Suprapubic skin (tissue), 4 donors: Measurements from ENCODE around the gene PPP1R2B.

Experiments used
- EP300 ChIP-seq: sonication (generic); formaldehyde crosslinking; IDR thresholded peaks from one replicate; pipeline ENCODE4 v1.6.1; 2017; ENCODE audit warnings: antibody characterized with exemption
- POLR2A ChIP-seq, 2 donors: fragments of 450-650 bp; IDR thresholded peaks; one replicate each; pipeline ENCODE4 v1.6.1; 2017; ENCODE audit warnings: antibody characterized with exemption in 2 of 2, mild to moderate bottlenecking in 2 of 2, moderate library complexity in 2 of 2
- POLR2AphosphoS5 ChIP-seq, 3 donors: sonication (generic); formaldehyde crosslinking; IDR thresholded peaks; one replicate each; pipeline ENCODE4 v1.6.1; 2017; ENCODE audit warnings: antibody characterized with exemption in 3 of 3
- TF ChIP-seq, protein P1 (sequence below), 2 donors: fragments of 200-600 bp in 1 of 2; fragments of 450-650 bp in 1 of 2; sonication (generic) in 1 of 2; IDR thresholded peaks; one replicate each; pipeline ENCODE4 v1.5.1; 2016 to 2019; ENCODE audit warnings: antibody characterized with exemption in 2 of 2, mild to moderate bottlenecking in 1 of 2, moderate library complexity in 1 of 2

DNA sequence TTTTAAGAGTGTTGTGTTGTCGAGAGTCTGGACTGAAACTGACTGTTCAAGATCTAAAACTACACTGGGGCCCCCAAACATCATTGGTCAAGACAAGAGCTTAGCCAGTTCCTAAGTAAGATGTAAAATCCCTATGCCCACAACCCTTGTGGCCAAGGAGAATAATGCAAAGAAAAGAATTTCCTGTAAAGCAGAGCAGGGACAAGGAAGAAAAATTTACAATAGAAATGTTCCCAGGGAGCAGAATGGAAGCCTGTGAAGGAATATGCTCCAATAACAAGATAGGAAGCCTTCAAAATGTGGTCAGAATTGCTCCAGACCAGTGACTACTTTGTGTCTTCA is 20.4 kb downstream of the PPP1R2B start:
- TF ChIP-seq, protein P1, sequence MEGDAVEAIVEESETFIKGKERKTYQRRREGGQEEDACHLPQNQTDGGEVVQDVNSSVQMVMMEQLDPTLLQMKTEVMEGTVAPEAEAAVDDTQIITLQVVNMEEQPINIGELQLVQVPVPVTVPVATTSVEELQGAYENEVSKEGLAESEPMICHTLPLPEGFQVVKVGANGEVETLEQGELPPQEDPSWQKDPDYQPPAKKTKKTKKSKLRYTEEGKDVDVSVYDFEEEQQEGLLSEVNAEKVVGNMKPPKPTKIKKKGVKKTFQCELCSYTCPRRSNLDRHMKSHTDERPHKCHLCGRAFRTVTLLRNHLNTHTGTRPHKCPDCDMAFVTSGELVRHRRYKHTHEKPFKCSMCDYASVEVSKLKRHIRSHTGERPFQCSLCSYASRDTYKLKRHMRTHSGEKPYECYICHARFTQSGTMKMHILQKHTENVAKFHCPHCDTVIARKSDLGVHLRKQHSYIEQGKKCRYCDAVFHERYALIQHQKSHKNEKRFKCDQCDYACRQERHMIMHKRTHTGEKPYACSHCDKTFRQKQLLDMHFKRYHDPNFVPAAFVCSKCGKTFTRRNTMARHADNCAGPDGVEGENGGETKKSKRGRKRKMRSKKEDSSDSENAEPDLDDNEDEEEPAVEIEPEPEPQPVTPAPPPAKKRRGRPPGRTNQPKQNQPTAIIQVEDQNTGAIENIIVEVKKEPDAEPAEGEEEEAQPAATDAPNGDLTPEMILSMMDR (IDR thresholded peaks at IDR 0.05): no peak
- TF ChIP-seq POLR2A (IDR thresholded peaks at IDR 0.05) (no peak), EP300 (no peak), POLR2AphosphoS5 (IDR thresholded peaks at IDR 0.05) (no peak)
